ENCODE results near the gene UQCRC1.

Gene UQCRC1

GRCh38 chr3:48598323-48599076 lies 10.9 kb downstream of the UQCRC1 start:
- no peak for DNase-seq

GRCh38 chr3:48597408-48597800 lies 12.0 kb downstream of the UQCRC1 start:
- DNase-seq, result no peak

DNA sequence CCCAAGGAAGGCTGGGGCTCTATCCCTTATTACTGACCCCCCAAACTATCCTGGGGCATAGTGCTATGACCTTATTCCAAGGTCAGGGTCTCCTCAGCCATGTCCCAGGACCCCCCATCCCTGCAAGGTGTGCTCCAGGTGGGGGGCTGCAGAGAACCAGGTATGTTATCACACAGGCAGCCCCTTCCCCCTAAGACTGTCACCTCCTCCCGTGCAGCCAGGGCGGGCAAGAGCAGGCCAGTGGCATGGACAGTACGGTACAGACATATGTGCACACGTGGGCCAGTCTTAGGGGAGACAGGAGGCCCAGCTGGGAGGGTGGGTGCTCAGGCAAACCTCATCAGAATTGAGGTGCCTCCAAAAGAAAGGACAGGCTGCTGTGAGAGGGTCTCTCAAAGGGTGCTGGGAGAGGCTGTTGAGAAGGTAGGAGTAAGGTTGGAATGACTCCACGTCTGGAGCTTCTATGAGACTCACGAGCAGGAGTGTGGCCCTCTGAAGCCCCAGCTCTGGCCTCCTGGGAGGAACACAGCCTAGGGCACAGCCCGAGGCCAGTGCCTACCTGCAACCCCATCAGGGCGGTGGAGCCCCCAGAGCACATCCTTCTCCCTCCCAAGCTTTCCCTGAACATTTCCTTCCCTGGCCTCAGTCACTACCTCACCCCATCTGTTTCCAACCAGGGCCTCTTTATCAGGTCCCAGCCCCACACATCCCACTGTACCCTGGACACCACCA lies 12.6 kb downstream of the UQCRC1 start:
- DNase-seq, result no peak

- DNase-seq, result no peak
Observed at GRCh38 chr3:48596157-48596556, 13.3 kb downstream of the UQCRC1 start.

DNA sequence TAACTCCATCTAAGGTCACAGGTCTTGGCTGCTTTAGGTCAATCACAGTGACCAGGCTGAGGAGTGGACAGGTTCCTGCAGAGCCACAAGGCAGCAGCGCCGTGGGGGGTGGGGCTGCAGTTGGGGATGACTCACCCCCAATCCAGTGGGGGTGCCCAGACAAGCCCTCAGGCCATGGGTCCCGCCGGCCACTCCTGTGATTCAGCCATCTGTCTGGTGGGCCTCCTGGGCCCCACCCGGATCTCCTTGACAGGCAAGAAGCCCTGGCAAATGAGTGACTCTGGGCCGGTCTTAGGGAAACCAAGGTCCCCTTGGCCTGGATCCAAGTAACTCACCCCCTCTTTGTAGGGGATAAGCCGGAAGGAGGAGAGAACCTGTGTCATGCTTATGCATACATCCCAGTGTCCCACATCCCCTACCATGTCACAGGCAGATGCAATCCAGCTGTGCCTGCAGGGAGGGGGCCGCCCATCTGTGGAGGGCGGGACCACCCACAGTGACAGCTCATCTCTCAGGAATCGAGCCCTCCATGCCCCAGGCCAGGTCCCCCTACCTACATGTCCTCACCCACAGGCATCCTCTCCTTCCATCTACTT lies 13.8 kb downstream of the UQCRC1 start:
- DNase-seq, result no peak

DNA sequence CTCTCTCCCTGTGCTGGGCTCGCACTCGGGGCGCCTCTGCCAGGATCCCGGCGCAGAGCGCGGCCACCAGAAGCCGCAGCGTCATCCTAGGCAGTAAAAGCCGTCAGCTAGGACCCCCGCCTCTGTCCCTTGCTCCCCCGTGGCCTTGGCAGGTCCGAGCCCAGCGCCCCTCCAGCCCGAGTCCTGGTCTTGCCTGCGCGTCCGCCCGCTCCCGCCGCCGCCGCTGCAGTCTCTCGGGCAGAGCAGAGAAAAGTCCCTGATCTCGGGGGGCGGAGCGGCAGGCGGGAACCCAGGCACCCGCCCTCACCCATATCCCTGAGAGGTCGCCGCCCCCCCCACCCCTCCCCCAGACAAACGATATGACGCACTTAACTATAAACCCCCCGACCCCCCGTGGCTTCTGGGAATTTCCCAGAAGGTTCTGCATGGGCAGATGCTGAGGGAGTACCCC lies 14.3 kb downstream of the UQCRC1 start, which contains the start of gene COL7A1:
Gene COL7A1 (minus strand): TSS at position 255 of the 451 bp plus-strand sequence. CDS start 170 bp downstream, at position 85.
- no peak for DNase-seq

GRCh38 chr3:48594417-48595049 lies 14.9 kb downstream of the UQCRC1 start:
- DNase-seq, result no peak

GRCh38 chr3:48593337-48593736 lies 16.1 kb downstream of the UQCRC1 start:
- no peak for DNase-seq

- no peak for DNase-seq
Observed at GRCh38 chr3:48592519-48593087, 16.8 kb downstream of the UQCRC1 start.

GRCh38 chr3:48591886-48592518 lies 17.4 kb downstream of the UQCRC1 start:
- DNase-seq, result no peak

GRCh38 chr3:48591436-48591835 lies 18.0 kb downstream of the UQCRC1 start:
- DNase-seq, result no peak

- no peak for DNase-seq
Observed at GRCh38 chr3:48588230-48588629, 21.2 kb downstream of the UQCRC1 start.

- no peak for DNase-seq
Observed at GRCh38 chr3:48587686-48588085, 21.8 kb downstream of the UQCRC1 start.

- DNase-seq, result no peak
Observed at GRCh38 chr3:48585411-48585810, 24.0 kb downstream of the UQCRC1 start.

- no peak for DNase-seq
Observed at GRCh38 chr3:48584836-48585235, 24.6 kb downstream of the UQCRC1 start.

- no peak for DNase-seq
Observed at GRCh38 chr3:48581621-48582481, 27.6 kb downstream of the UQCRC1 start.

DNA sequence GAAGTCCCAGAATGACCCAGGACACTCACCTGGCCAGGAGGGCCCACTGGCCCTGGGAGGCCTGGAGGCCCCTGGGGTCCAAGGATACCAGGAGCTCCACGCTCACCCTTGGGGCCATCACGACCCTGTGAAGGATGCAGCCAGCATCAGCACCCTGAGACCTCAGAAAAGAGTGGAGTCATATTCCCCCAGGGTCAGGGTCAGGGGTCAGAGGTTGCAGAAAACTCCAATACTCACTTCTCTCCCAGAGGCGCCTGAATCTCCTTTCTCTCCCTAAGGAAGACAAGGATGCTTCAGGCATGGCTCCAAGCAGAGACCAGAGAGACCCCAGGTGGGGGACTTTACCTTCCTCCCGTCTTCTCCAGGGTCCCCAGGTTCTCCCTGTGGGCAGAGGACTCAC lies 32.8 kb downstream of the UQCRC1 start:
- no peak for DNase-seq

DNA sequence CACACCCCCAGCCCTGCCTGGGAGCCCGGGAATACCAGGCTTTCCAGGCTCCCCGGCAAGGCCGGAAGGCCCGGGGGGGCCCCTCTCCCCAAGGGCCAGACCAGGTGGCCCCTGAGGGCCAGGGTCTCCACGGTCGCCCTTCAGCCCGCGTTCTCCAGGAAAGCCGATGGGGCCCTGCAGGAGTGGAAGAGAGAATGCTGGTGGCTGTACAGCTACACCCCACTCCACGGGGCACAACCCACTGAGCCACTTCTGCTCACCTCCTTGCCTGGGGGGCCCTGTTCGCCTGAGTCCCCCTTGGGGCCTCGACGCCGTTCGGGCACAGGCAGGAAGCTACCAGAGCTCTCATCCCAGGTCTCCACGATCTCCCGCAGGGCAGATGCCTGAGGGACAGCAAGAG lies 34.1 kb downstream of the UQCRC1 start:
- DNase-seq, result no peak

DNA sequence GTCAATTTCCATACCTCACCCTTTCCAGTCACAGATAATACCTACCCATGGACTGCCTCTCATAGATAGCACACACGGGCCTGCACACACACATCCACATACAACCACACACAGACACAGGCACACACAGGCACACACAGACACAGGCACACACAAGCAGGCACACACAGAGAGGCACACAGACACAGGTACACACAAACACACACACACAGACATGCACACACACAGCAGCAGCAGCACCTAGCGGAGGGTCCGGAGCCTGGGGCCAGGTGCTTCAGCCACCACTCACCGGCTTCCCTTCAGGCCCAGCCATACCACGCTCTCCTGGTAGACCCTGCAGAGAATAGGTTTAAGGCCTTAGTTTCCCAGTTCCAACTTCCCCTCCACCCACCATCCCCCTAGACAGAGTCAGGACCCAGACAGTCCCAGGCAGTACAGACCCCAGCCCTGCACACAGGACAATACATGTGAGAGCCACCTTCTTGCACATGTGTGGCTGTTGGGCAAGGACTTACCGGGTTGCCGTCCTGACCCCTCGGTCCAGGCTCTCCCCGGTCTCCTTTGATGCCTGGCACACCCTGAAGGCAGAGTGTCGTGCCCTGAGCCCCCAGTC lies 35.4 kb downstream of the UQCRC1 start:
- no peak for DNase-seq

DNA sequence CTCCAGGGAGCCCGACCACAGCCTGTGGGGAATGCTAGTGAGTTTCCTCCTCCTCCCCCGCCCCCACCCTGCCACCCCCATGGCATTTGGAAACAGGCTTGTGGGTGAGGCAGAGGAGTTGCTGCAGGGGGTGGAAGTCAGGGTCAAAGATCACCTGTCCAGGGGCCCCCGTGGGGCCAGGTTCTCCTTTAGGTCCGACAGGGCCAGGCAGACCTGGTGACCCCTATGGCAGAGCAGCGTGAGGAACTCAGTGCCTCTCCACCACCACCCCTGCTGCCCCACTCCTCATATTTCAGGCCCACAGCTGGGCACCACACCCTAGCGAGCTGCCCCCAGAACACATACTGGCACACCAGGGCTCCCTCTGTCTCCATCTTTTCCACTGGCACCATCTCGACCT lies 36.9 kb downstream of the UQCRC1 start:
- DNase-seq, result no peak

DNA sequence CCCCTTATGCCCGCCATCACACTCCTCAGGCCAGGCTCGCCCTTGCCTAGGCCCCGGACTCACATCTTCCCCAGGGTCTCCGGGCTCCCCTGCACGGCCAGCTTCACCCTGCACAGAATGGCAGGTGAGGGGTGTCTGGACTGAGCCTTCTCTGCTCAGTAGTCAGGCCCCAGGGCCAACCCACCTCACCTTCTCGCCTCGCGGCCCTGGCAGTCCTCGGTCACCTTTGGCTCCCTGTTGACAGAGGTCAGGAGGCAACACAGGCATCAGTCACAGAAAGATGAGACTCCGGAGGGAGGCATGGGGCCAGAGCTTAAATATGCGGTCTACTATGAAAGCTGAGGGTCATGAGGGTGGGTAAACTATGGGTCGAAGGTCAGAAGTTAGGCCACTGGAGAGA lies 37.5 kb downstream of the UQCRC1 start:
- DNase-seq, result no peak

Measured in cerebellar nuclear complex (tissue), 1 donor.